ENCODE measurements around the gene SPO11. TPM values are rescaled to one million over a fixed set of nuclear protein-coding genes. Genes with fewer than 3 reads are reported as not detected.

SPO11 gene
- not detected for total RNA-seq
- long read RNA-seq = 0 reads

GRCh38 chr20:57329608-57330221, at the start of gene SPO11:
Gene SPO11 (plus strand): TSS chr20:57329803. CDS start chr20:57329868, 65 bp downstream.
- intact Hi-C loops (cut with DNase I) = loop anchor here (5.0 kb wide), 1 partner anchor 237 kb away; no protein-coding TSS in a partner anchor
- ATAC-seq = peak; percentile 57

DNA sequence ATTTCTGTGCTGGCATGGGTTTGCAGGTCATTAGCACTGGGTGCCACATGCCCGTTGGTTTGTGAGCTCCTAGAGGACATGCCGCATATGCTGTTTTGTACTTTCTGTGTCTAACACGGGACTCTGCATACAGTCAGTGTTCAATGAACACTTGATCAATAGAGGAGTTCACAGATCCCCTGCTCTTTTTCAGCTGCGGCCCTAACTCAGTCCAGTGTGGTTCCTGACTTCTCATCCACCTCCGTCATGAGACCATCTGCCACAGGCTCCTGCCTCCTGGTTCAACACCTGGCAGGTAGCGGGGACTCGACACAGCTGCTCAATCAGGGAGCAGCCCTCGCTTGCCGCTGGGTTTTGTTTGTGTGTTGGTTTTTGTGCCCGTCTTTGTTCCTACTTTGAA, 49.4 kb upstream of the SPO11 start:
- intact Hi-C loops (cut with DNase I) = no loop called here
- DNase-seq (ENCODE audit: missing footprints) = no peak
- ATAC-seq = no peak

More at GRCh38 chr20:57329608-57330221, at the start of gene SPO11:
- DNase-seq (ENCODE audit: missing footprints) = no peak

DNA sequence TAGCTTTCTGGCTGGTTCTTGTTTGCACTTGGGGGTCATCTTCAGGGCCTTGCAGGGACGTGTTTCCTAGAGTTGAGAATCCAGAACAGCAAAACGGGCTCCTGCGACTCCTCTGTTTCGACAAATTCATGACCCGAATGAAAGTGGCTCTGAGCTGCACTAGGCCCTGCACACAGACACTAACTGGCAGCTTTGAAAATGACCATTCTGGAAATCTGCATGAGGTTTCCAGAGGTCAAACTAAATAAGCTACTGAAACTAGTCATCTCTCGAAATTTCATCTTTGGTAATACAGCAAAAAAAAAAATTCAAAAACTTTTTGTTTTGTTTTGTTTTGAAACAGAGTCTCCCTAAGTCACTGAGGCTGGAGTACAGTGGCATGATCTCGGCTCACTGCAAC, 47.7 kb upstream of the SPO11 start:
- no peak for DNase-seq (ENCODE audit: missing footprints)
- ATAC-seq = no peak
- intact Hi-C loops (cut with DNase I) = no loop called here

DNA sequence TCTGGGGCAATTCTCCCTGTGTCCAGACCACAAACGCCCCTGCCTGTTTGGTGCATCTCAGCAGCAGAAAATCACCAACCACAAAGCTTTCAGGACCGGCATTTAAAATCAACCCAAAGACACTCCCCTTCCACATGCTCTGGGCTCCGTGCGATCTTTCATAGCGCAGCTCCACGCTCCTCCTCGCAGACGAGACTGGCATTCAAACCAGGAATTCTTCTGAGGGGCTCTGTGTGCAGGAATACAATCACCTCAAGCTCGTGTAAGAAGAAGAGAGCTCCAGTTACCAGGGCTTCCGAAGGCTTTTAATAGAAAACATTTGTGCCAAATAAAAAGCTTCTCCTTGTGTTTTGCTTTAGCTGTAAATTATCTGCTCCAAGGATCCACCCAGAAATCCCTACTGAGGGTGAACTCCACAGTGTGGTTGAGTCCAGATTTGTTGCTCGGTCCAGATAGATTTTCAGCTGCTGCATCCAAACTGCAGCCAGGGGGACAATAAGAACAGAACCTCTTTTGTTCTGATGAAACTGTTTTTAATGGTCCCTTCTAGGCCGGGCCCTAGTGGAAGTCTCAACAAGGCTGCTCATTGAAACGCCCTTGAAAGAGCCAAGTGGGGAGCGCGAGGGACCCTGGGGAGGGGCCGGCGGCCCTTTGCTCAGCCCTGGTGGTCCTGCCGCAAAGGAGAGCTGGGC, 46.8 kb upstream of the SPO11 start:
- ATAC-seq (no peak), DNase-seq (ENCODE audit: missing footprints) (no peak)
- intact Hi-C loops (cut with DNase I) = no loop called here

DNA sequence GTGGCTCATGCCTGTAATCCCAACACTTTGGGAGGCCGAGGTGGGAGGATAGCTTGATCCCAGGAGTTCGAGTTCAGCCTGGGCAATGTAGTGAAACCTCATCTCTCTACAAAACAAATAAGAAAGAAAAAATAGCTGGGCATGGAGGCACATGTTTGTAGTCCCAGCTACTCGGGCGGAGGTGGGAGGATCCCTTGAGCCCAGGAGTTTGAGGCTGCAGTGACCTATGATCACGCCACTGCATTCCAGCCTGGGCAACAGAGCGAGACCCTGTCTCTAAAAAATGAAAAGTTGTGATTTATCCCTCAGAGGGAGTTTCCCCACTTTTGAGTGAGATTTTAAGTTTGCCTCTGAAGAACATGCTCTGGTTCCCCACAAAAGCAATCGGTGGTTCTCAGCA, 45.7 kb upstream of the SPO11 start:
- DNase-seq (ENCODE audit: missing footprints) (no peak), ATAC-seq (no peak)
- intact Hi-C loops (cut with DNase I) = no loop called here

- no peak for ATAC-seq
These were observed 42.4 kb upstream of the SPO11 start for GRCh38 chr20:57287007-57287880.

GRCh38 chr20:57287901-57288300, 41.7 kb upstream of the SPO11 start:
- intact Hi-C loops (cut with DNase I) = no loop called here
- DNase-seq (ENCODE audit: missing footprints) = no peak
- no peak for ATAC-seq

More at GRCh38 chr20:57287007-57287880, 42.4 kb upstream of the SPO11 start:
- DNase-seq (ENCODE audit: missing footprints) = no peak
- intact Hi-C loops (cut with DNase I) = no loop called here

- DNase-seq (ENCODE audit: missing footprints) (no peak), ATAC-seq (peak; percentile 27)
- intact Hi-C loops (cut with DNase I) = no loop called here
These were observed 40.8 kb upstream of the SPO11 start for GRCh38 chr20:57288651-57289277.

DNA sequence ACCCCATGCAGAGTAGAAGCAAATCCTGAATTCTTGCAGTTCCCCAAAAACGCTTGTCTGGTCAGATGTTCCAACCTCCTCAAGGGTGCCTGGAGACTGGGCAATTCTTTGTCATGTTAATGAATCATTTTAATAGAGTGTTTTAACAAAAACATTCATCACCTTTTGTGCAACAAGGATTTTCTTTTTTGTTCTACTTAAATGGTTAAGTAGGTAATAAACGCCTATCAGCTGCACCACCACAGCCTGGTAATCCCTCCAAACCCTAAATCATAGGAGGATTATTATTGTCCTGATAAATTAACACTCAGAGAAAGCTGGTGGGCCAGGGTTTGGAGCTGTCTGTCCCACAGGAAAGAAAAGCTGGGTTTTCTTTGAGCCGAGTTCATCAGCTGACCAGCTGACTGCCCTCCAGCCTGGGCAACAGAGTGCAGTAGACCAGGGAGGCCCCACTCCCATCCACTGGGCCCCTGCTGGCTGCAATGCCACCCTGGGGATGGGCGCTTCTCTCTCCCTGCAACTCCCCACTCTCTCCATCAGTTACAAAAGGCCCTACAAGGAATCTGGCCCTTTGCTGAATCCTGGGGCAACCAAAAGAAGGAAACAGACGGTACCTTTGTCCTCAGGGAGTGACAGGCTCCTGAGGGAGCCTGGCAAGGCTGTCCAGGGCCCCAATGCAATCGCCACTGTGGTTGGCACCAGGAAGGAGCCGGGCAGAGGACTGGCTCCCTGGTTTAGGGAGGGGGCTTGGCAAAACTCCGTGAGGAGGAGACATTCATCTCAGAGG, 40.0 kb upstream of the SPO11 start:
- DNase-seq (ENCODE audit: missing footprints) = no peak
- intact Hi-C loops (cut with DNase I) = no loop called here
- no peak for ATAC-seq

DNA sequence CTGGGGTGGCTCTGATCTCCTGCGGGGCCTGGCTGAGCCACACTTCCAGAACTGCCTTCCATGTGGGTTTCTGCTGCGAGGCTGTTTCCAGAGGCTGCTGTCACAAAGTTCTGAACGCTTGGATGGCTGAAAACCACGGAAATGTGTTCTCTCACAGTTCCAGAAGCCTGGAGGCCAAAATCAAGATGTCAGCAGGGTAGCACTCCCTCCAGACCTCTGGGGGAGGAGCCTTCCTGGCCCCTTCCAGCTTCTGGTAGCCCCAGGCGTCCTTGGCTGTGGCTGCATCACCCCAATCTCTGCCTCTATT, 39.5 kb upstream of the SPO11 start:
- ATAC-seq (no peak), DNase-seq (ENCODE audit: missing footprints) (no peak)
- intact Hi-C loops (cut with DNase I) = no loop called here

GRCh38 chr20:57291003-57291402, 38.6 kb upstream of the SPO11 start:
- intact Hi-C loops (cut with DNase I) = no loop called here
- no peak for ATAC-seq
- DNase-seq (ENCODE audit: missing footprints) = no peak

GRCh38 chr20:57291694-57292093, 37.9 kb upstream of the SPO11 start:
- ATAC-seq (no peak), DNase-seq (ENCODE audit: missing footprints) (no peak)
- intact Hi-C loops (cut with DNase I) = no loop called here

GRCh38 chr20:57292611-57293010, 37.0 kb upstream of the SPO11 start:
- ATAC-seq = no peak
- intact Hi-C loops (cut with DNase I) = no loop called here
- DNase-seq (ENCODE audit: missing footprints) = no peak

DNA sequence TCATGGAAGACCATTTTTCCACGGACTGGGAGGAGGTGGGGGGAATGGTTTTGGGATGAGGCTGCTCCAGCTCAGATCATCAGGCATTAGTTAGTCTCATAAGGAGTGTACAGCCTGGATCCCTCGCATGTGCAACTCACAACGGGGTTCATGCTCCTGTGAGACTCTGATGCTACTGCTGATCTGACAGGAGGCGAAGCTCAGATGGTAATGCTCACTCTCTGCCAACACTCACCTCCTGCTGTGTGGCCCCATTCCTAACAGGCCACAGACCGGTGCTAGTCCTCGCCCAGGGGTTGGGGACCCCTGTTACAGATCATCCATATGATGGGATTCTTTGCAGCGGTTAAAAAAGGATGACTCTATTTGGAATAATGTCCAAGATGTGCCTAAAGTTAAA, 35.6 kb upstream of the SPO11 start:
- intact Hi-C loops (cut with DNase I) = no loop called here
- DNase-seq (ENCODE audit: missing footprints) = no peak
- ATAC-seq = no peak

GRCh38 chr20:57294550-57294949, 35.1 kb upstream of the SPO11 start:
- DNase-seq (ENCODE audit: missing footprints) = no peak
- peak; percentile 42 for ATAC-seq
- intact Hi-C loops (cut with DNase I) = no loop called here

GRCh38 chr20:57298457-57298856, 31.1 kb upstream of the SPO11 start:
- intact Hi-C loops (cut with DNase I) = no loop called here
- DNase-seq (ENCODE audit: missing footprints) (no peak), ATAC-seq (no peak)

DNA sequence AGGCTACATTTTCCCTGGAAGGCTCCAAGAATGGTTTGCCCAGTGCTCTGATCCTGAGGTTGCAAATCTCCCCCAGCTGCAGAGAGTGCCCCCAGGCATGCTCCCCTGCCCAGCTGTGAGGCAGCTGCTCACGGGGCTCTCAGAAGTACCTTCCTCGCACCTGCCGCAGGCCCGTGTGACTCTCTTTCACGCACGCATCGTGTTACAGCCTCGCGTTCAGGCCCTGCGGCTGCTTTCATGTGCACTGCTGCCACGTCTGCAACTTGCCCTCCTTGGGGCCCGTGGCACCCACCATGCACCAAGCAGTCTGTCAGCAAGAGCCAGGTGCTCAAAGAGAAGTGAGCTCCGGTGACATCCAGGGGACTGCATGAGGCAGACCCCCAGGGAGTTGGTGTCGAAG, 28.6 kb upstream of the SPO11 start:
- DNase-seq (ENCODE audit: missing footprints) (no peak), ATAC-seq (no peak)
- intact Hi-C loops (cut with DNase I) = no loop called here

DNA sequence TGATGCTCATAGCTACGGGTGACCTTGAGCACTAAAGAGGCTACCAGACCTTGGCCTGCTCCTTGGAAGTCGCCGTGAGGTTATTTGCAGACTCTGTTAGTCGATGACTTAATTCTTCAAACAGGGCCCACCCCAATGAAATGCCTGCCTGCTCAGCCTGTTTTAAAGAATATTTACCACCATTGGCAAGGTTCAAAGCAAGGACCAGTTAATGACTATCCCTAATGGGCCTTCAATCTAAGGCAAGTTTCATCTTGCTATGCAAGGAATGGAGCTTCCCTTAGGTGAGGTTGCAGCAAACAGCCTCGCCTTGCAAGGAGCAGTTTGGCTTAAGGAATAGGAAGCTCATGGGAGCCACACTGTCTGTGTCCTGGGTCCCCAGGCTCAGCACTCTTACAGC, 22.9 kb upstream of the SPO11 start:
- ATAC-seq (no peak), DNase-seq (ENCODE audit: missing footprints) (no peak)
- intact Hi-C loops (cut with DNase I) = no loop called here

Data from Right ventricle myocardium inferior (tissue), 1 donor.